GM21367 (cell line): ENCODE measurements around the gene ST3GAL3.
A peak's percentile ranks its signal among the peaks of the same experiment; 100 is the strongest.
"Not testable (repeated sequence)": the region's sequence is repeated elsewhere in the genome, so short reads cannot be mapped to it uniquely, and the experiment has no call there.

Experiments
- ATAC-seq: cut with Tn5 transposase; IDR thresholded peaks from one replicate; pipeline ENCODE4 v1.9.1; 2021; ENCODE audit not compliant: unreplicated experiment

The ST3GAL3 gene

GRCh38 chr1:43819357-43819756 is 112.0 kb downstream of the ST3GAL3 start:
- no peak for ATAC-seq

- ATAC-seq, result no peak
Observed at GRCh38 chr1:43821471-43821870, 114.1 kb downstream of the ST3GAL3 start.

DNA sequence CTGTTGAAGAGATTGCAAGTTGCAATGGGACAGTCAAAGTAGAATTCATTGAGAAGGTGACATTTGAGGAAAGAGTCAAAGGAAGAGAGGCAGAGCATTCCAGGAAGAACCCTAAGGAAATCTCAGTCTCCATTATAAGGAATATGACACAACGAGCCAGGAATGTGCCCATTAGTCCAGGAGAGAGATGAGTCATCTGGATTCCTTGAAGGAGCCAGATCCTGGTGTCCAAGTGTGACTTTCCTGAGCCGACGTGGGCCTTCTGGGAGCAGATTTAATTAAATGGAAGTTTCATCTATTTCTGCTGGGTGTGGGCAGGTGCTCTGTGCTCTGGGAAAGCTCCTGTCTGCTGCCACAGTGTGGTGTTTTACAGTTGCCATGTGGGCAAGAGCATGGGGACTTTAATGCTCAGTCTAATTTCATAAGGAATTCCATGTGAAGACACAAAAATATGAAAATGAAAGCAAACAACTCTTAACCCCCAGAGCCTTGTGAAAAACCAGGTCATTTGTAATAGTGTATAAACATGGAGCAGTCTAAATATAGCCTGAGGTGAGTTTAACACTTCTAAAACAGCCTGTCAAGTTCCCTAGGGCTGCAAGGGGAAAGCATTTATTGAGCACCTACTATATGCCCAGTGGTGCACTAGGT is 114.8 kb downstream of the ST3GAL3 start:
- ATAC-seq, result no peak

- ATAC-seq, result no peak
Observed at GRCh38 chr1:43824795-43825194, 117.5 kb downstream of the ST3GAL3 start.

GRCh38 chr1:43828574-43828973 is 121.2 kb downstream of the ST3GAL3 start:
- no peak for ATAC-seq

- ATAC-seq, result no peak
Observed at GRCh38 chr1:43830802-43831201, 123.5 kb downstream of the ST3GAL3 start.

GRCh38 chr1:43831851-43832250 is 124.5 kb downstream of the ST3GAL3 start:
- ATAC-seq, result no peak

DNA sequence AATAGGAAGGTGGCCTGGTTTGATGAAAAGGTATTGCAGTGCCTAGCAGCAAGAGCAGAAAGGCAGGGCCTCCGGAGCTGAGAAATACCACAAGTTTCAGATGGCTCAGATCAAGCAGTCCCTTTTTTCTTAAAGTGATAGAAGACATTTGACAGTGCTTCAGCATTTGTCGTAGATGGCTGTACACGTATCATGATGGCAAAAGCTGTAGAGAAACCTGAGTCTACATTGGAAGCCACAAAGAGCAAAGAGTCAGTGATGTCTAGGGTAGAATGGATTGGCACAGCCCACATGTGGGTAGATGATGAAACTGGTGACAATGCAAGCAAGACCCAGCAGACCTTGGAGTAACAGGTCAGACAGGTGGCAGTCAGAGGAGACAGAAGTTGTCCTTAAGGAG is 124.9 kb downstream of the ST3GAL3 start:
- no peak for ATAC-seq

DNA sequence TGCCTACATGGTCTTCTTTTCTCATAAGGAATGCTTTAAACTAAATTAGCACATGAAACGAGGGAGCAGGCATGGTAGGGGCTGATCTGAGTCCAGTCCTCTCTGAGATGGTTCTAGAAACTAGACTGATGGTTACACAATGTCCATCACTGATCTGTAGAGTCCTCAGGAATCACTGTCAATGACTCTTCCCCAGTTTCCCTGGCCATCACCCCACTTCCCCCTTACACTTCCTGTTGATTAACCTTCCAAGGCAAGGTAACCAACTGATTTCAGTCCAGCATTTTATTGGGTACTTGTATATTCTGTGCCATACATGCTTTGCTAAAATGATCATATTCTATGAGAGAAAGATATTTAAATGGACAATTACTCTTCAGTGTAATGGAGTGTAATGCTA is 125.7 kb downstream of the ST3GAL3 start:
- ATAC-seq, result no peak

DNA sequence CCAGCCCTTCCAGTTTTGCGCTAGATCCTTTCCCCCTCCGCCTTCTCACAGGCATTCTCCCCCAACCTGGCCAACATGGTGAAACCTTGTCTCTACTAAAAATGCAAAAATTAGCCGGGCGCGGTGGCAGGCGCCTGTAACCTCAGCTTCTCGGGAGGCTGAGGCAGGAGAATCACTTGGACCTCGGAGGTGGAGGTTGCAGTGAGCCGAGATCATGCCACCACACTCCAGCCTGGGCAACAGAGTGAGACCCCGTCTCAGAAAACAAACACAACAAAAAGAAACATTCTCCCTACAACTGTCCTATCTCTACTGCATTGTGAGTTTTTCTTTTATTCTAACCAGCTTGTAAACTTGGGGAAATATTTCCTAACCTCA is 126.6 kb downstream of the ST3GAL3 start:
- not testable (repeated sequence) for ATAC-seq

GRCh38 chr1:43834280-43835081 is 127.1 kb downstream of the ST3GAL3 start:
- ATAC-seq, result no peak

- no peak for ATAC-seq
Observed at GRCh38 chr1:43835082-43836021, 128.0 kb downstream of the ST3GAL3 start.

DNA sequence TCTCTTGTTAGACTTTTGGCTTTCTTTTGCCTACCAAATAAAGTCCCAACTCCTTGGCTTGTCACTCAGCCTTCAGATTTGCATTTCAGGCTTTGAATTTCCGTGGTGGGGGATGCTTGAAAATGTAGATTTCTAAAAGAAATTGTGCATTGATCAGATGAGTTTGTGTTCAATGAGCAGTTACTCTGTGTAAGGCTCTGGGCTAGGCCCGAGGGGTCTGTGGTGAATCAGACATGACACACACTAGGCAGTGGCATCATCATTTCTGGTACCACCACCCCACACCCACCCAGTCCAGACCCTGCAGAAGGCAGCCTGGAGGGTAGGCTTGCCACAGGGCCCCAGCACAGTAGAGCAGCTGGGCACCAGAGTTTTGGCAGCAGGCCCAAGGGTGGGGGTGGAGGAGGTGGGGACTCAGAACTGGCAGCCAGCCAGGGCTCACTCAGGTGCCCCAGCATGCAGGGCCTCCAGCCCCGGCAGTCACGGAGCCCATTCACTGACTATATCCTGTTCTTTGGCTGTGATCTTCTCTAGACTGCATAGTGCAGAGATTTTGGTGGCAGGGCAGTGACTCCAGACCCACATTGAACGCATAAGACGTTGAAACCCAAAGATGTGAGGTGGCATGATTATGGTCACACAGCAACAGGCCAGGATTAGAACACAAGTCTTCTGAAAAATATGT is 129.1 kb downstream of the ST3GAL3 start:
- peak; percentile 41 for ATAC-seq

- ATAC-seq, result no peak
Observed at GRCh38 chr1:43839056-43839455, 131.7 kb downstream of the ST3GAL3 start.

- ATAC-seq, result no peak
Observed at GRCh38 chr1:43841321-43842174, 134.2 kb downstream of the ST3GAL3 start.

GRCh38 chr1:43842175-43842498 is 134.8 kb downstream of the ST3GAL3 start:
- no peak for ATAC-seq

GRCh38 chr1:43843684-43844083 is 136.3 kb downstream of the ST3GAL3 start:
- no peak for ATAC-seq

GRCh38 chr1:43844114-43844513 is 136.8 kb downstream of the ST3GAL3 start:
- ATAC-seq, result no peak

DNA sequence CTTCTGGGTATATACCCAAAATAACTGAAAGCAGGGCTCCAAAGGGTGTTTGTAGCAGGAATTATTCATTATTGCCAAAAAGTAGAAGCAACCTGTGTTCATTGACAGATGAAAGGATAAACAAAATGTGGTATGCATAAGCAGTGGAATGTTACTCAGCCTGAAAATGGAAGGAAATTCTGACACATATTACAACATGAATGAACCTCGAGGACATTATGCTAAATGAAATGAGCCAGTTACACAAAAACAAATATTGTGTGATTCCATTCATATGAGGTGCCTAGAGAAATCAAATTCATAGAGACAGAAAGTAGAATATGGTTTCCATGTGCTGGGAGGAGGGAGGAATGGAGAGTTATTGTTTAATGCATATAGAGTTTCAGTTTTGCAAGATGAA is 140.0 kb downstream of the ST3GAL3 start:
- no peak for ATAC-seq

DNA sequence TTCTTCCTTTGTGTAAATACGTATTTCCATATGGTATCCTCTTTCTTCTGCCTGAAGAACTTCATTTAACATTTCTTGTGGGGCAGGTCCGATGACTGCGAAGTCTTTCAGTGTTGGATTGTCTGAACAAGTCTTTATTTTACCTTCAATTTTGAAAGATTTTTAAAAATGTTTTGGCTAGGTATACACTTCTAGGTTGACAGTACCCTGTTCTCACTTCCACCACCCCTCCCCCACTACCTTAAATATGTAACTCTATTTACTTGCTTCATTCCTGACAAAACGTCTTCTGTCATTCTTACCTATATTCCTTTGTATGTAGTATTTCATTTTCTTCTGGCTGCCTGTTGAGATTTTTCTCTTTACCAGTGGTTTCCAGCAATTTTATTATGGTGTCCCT is 140.5 kb downstream of the ST3GAL3 start:
- ATAC-seq, result no peak
